Measurements from ENCODE around the gene CUZD1.

DNA sequence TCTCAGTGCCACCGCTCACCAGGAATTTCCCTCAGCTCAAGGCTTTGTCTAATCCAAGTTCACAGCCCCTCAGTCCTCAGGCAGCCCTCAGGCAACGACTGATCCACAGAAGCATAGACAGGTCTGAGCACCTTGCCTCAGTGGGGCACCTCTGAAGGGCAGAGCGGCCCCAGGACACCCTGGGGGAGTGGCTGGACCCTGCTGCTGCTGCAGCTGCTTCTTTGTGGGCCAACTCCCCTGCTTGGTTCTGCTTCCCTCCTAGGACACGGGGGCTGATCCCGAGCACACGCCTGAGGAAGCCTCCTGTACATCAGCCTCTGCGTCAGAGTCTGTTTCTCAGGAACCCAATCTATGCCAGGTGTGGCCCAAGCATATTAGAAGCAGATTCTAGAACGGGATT lies 16.2 kb downstream of the CUZD1 start:
- TF ChIP-seq EZH2 (IDR thresholded peaks at IDR 0.05; ENCODE audit: low read depth, unreplicated experiment) = no peak
- TF ChIP-seq, protein P1, sequence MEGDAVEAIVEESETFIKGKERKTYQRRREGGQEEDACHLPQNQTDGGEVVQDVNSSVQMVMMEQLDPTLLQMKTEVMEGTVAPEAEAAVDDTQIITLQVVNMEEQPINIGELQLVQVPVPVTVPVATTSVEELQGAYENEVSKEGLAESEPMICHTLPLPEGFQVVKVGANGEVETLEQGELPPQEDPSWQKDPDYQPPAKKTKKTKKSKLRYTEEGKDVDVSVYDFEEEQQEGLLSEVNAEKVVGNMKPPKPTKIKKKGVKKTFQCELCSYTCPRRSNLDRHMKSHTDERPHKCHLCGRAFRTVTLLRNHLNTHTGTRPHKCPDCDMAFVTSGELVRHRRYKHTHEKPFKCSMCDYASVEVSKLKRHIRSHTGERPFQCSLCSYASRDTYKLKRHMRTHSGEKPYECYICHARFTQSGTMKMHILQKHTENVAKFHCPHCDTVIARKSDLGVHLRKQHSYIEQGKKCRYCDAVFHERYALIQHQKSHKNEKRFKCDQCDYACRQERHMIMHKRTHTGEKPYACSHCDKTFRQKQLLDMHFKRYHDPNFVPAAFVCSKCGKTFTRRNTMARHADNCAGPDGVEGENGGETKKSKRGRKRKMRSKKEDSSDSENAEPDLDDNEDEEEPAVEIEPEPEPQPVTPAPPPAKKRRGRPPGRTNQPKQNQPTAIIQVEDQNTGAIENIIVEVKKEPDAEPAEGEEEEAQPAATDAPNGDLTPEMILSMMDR (conservative IDR thresholded peaks at IDR 0.05; ENCODE audit: low read depth in 2 of 2) = no peak
- no peak for TF ChIP-seq CREB1 (CRISPR knock-in tag; IDR thresholded peaks at IDR 0.05; ENCODE audit: low read depth)
- no peak for TF ChIP-seq POLR2AphosphoS5 (IDR thresholded peaks at IDR 0.05; ENCODE audit: low read depth)
- TF ChIP-seq, protein P2, sequence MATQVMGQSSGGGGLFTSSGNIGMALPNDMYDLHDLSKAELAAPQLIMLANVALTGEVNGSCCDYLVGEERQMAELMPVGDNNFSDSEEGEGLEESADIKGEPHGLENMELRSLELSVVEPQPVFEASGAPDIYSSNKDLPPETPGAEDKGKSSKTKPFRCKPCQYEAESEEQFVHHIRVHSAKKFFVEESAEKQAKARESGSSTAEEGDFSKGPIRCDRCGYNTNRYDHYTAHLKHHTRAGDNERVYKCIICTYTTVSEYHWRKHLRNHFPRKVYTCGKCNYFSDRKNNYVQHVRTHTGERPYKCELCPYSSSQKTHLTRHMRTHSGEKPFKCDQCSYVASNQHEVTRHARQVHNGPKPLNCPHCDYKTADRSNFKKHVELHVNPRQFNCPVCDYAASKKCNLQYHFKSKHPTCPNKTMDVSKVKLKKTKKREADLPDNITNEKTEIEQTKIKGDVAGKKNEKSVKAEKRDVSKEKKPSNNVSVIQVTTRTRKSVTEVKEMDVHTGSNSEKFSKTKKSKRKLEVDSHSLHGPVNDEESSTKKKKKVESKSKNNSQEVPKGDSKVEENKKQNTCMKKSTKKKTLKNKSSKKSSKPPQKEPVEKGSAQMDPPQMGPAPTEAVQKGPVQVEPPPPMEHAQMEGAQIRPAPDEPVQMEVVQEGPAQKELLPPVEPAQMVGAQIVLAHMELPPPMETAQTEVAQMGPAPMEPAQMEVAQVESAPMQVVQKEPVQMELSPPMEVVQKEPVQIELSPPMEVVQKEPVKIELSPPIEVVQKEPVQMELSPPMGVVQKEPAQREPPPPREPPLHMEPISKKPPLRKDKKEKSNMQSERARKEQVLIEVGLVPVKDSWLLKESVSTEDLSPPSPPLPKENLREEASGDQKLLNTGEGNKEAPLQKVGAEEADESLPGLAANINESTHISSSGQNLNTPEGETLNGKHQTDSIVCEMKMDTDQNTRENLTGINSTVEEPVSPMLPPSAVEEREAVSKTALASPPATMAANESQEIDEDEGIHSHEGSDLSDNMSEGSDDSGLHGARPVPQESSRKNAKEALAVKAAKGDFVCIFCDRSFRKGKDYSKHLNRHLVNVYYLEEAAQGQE (IDR thresholded peaks at IDR 0.05; ENCODE audit: unreplicated experiment) = no peak
- no peak for TF ChIP-seq EZH2phosphoT487 (IDR thresholded peaks at IDR 0.05; ENCODE audit: unreplicated experiment)
- no peak for TF ChIP-seq JUNB (IDR thresholded peaks at IDR 0.05; ENCODE audit: unreplicated experiment)
- no peak for TF ChIP-seq NANOG (IDR thresholded peaks at IDR 0.05; ENCODE audit: borderline replicate concordance)
- TF ChIP-seq ZNF114 (CRISPR knock-in tag; IDR thresholded peaks at IDR 0.05) = no peak
